HG03520 (cell line): ENCODE results near the gene AGPAT4.

ENCODE experiments used
- ATAC-seq: cut with Tn5 transposase; IDR thresholded peaks from one replicate; pipeline ENCODE4 v1.9.1; 2021; ENCODE audit warnings: mild to moderate bottlenecking, moderate library complexity; ENCODE audit not compliant: unreplicated experiment

The AGPAT4 gene

DNA sequence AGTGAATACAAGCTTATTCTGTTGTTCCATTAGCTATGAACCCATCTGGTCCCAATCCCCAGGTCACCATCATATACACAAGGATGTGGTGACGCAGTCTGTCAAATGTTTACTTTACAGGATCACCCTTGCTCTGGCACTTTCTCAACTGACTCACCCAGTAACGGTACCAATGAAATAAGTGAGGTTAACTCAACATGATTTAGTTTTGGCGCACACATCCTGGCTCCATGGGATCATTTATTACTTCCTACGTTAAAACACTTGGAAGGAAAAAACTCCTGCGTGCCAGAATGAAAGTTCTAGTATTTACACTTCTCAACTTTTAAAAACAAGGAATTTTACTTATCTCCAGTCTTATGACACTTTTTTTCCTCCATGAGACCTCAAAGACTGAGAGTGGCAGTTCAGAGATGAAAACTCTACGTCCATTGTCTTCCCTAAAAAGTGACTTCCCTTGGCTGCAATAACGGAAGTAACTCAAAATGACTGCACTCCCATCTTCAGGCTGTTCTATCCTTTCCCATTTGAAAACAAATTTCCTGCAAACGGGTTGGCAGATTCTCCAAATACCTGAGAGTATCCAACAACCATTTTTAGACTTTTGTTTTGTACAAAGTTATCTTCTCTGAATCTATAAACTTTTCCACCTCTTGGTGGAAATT, 15.9 kb downstream of the AGPAT4 start:
- ATAC-seq, result no peak

- no peak for ATAC-seq
Measured at GRCh38 chr6:161256407-161256806, 17.5 kb downstream of the AGPAT4 start.

GRCh38 chr6:161255518-161255917, 18.3 kb downstream of the AGPAT4 start:
- no peak for ATAC-seq

GRCh38 chr6:161254464-161255253, 19.2 kb downstream of the AGPAT4 start:
- ATAC-seq, result no peak

- no peak for ATAC-seq
Measured at GRCh38 chr6:161254126-161254463, 19.8 kb downstream of the AGPAT4 start.

DNA sequence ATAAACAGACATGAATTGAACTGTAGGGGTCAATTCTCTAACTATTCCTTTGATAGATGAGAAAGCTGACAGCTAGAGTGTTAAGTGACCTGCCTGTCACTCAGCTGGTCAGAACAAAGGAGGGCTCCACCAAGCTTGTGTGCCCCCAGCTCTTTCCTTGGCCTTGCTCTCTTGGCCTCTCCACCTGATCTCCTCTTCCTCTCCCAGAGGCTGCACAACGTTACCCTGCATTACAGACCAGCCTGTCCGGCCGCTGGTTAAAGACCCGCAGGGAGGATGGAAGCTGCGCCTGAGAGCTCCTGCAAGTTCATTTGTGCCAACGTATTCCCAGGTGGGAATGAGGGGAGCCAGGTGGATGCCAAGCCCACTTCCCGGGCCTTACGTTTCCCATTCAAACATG, 22.5 kb downstream of the AGPAT4 start:
- no peak for ATAC-seq

GRCh38 chr6:161249327-161249726, 24.5 kb downstream of the AGPAT4 start:
- no peak for ATAC-seq

- ATAC-seq, result no peak
Measured at GRCh38 chr6:161246725-161247124, 27.1 kb downstream of the AGPAT4 start.

DNA sequence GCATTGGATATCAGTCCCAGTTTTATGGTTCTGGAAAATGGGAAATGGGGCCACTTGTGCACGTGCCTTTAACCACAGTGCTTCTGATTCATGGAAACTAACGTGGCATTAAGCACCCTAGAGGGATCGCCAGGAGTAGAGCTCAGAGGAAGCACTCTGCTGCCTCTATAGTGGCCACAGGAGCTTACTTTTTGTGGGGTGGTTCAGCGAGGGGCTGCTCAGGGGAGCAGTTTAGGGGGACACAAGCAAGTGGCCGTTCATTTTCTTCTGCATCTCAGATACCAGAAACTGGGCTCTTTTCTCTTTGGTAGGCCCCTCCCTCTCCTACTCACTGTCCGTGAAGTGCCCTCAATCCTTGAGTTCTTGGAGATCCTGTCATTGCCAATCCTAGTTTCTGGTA, 28.5 kb downstream of the AGPAT4 start:
- ATAC-seq, result no peak

DNA sequence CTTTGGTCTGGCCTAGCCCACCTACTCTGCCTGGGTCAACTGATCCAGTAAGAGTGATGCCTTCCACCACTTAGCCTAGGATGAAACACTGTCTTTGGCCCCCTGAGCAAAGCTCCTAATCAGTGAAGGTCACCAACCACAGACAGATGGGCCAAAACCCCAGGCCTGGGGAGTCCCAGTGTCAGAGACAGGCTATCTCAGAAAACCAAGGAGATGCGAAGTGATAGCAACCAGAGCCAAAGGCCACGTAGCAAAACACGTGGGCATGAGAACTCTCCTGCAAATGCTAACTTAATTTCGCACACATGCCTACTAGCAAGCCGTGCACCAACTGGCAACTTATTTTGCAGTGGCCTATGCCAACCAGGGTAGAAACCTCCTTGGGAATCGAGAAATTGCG, 29.1 kb downstream of the AGPAT4 start:
- ATAC-seq, result no peak

- no peak for ATAC-seq
Measured at GRCh38 chr6:161242779-161243693, 30.8 kb downstream of the AGPAT4 start.

- no peak for ATAC-seq
Measured at GRCh38 chr6:161242113-161242512, 31.7 kb downstream of the AGPAT4 start.

- ATAC-seq, result no peak
Measured at GRCh38 chr6:161239001-161239400, 34.9 kb downstream of the AGPAT4 start.

GRCh38 chr6:161238500-161238899, 35.4 kb downstream of the AGPAT4 start:
- no peak for ATAC-seq

- ATAC-seq, result no peak
Measured at GRCh38 chr6:161238081-161238480, 35.8 kb downstream of the AGPAT4 start.

GRCh38 chr6:161237176-161237575, 36.7 kb downstream of the AGPAT4 start:
- no peak for ATAC-seq

DNA sequence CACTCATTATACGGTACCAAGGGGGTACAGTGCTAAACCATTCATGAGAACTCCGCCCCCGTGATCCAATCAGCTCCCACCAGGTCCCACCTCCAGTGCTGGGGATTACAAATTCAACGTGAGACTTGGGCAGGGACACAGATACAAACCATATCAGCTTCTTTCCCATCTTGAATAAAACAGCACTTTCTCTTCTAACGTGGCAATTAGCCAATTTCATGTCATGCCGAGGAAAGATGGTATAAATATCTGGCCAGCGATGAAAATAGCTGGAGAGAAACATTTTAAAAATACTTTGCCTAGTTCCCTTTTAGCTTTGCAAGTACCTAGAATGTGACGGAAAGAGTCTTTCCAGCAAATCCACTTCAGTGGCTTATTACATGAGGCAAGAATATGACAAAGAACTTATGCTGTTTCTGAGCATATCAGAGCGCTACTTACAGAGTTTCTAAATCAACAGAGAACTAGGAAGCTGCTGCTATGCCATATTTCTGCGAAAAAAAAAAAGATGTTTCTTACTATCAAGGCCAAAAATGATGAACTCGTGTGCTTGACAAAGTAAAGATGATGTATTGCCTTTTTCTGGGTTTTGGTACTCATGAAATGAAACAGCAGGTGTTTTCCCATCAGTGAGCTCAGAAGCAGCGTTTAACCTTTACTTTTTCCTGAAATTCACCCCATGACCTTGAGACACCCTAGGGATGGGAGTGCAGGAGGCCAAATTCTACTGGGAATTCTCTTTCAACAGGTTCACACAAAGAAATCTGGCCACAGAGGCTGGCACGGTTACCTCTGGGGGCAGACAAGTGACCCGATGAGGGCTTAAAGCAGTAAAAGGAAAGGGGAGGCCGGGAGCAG, 37.9 kb downstream of the AGPAT4 start:
- ATAC-seq, result peak; percentile 53

DNA sequence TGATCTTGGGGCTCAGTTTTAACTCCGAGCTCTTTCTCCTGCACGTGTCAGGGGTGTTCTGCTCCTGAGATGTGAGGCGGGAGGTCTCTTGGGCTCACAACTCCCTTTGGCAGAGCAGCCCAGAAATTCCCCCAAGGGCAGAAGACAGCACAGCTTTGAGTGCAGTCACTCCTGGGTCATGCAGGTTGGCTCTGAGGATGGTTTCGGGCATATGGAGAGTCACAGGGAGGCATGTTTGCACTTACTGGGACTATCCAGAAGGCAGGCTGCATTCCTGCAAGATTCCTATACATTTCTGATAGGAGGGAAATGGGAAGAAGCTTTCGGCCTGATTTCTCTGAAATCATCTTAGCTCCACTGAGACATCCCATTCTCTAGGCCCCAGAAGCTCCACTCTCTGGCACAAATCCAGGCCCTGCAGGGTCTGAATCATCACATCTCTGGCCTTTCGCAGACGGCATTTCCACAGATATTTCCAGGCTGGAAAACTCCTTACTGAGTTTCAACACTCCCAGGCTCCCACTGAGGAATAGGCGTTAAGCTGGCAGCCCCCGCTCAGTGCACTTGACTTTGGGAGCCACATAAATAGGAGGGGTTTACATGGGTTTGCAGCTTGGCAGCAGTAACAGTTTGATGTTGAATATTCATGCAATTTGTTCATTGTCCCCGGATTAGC, 39.7 kb downstream of the AGPAT4 start:
- no peak for ATAC-seq

DNA sequence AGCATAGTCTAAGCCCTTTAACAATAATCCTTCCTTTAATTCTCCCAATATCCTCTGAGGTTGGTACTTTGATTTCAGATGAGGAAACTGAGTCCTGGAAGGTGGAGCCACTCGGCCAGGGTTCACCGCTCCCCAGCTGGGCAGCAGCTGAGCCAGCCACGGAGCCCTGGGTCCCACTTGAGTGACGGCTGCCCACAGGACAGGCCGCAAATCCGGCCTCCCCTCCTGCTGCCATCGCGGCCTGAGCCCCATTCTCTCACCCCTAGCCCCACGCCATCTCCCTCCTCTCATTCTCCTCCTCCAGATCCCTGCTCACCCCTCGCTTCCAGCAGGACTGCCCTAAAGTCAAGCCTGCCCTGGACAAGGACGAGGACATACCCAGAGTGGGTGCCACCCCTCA, 41.4 kb downstream of the AGPAT4 start:
- ATAC-seq, result no peak

DNA sequence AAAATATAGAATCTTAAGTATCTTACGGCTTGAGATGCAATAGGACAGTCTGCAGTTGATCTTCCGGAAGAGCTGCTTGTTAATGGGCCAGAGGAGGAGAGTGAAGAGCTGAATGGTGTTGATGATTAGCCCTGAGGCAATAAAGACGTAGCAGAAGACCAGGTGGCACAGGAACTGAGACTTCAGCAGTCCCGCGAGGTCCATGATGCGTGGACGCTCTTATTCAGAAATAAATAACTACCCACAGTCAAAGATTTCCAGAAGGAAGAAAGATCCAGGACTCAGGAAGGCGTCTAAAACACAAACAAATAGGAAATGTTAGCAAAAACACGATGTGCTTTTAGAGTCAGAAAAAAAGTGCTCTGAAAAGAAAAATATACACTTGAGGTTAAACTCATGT, 41.9 kb downstream of the AGPAT4 start:
- no peak for ATAC-seq
